Stimulated activated CD8-positive, alpha-beta memory T cell treated with anti-CD3 and anti-CD28 coated beads, Interleukin-4, amount 100 ng/mL, for 24 hours (primary cell): ENCODE data around the gene CTRB2.

ENCODE experiments used
- DNase-seq: peaks from one replicate; pipeline ENCODE4 v3.0.0-alpha.2; 2020; ENCODE audit warnings: low read depth

The CTRB2 gene

GRCh38 chr16:75206749-75207451 is at the start of gene CTRB2:
CTRB2 (minus strand) TSS chr16:75207161; CDS start chr16:75207141, 20 bp downstream.
- DNase-seq: no peak

GRCh38 chr16:75256059-75256571 is 49.2 kb upstream of the CTRB2 start:
- no peak for DNase-seq

DNA sequence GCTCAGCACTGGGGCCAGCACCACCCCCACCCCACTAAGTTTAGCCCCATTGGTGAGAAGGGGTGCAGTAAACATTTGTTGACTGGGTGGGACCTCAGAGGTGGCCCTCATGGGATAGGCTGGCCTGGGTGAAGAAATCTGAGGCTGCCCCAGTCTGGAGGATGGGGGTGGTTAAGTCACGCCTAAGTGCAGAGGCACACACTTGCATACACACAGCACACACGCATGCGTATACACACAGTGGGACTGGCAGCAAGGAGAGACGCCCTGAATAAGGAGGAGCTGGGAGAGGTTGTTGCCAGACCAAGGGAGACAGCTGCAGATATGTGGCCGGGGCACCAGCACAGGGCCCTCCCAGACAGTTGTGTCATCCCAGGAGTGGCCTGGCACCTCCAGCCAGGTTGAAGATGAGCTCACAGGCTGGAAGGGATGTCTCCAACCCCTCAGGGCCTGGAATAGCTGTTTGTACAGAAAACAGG is 47.4 kb upstream of the CTRB2 start:
- no peak for DNase-seq

GRCh38 chr16:75252946-75253911 is 46.3 kb upstream of the CTRB2 start:
- no peak for DNase-seq

DNA sequence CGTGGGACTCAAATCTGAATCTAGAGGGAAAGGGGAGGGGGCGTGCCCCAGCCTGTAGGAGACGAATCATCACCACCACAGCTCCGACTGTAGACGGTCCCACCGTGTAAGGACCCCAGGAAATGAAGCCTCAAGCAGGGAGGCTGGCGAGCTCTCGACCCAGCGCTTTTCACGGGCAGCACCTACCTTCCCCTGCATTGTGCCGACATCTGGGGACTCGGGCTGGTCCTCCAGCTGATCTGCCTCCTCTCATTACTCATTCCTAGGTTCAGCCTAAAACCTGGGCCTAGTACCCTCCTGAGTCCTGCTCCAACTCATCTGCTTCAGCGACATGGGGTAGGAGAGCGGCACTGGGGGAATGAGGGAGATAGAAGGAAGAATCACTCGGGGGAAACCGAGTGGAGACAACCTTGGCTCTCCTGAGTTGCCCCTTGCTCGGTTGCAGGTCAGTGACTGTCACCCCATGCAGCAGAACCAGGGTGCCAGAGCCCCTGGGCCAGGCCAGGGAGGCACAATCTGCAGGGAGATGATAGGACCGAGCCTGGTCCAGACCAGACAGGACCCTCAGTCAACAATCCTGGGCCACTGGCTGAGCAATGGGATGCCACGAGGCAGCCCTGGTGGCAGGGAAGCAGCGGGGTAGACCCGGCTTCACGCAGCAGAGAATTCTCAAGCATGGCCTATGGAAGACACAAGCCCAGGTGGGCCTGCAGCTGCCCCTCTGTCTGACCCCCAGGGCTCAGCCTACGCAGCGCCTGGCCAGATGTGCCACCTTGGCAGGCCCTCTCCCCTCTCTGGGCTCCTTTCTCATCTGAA is 45.3 kb upstream of the CTRB2 start:
- DNase-seq: no peak

DNA sequence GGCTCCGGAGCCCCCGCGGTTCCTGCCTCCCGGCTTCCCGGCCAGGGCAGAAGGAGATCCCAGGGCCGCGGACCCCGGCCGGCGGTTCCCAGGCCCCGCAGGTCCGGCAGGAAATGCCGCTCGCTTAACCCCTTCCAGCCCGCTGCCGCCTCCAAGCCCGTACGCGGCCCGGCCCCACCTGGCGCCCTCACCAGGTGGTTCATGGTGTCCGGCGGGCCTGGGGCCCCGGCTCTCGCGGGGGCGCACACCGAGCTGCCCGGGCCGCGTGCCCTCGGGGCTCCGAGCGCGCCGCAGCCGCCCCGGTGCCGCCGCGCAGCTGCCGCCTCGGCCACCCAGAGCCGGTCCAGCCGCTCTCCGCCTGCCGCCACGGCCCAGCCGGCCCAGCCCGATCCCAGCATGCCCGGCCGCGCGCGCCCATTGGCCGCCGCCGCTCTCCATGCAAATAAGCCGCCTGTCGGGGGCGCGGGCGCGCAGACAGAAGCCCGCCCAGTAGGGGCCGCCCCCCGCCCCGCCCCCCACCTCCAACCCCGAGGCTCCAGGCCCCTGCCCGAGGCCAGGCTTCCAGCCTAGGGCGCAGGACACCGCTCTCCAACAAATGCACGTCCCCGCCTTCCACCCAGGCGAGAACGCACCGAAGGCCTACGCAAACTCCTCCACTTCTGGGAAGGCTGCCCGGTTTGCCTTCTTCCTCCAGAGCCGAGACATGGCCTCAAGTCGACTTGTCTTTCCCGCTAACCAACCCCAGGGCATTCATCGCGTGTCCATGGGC is 44.5 kb upstream of the CTRB2 start, which contains the start of gene BCAR1:
Gene BCAR1 (minus strand): TSS at position 345 of the 769 bp plus-strand sequence. CDS start 142 bp downstream, at position 203.
- no peak for DNase-seq

DNA sequence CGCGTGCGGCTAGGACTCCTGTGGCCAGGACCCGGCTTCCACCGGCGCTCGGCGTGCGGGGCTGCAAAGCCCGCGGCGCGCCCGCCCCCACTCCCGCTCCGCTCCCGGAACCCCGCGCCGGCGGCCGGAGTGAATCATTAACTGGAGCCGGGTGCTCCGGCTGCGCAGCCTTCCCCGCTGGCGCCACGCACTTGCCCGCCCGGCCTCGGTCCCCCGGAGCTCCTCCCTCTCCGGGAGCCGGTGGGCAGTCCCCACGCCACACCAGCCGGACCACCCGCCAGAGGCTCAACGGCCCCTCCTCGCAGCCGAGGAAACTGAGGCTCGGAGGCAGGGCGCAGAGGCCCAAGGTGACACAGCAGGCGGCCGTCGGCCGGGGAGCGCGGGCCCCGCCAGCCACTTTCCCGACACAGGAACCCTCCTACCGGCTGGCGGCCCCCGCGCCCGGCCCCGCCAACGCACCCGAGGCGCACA is 43.9 kb upstream of the CTRB2 start:
- no peak for DNase-seq

- DNase-seq: no peak
Observed at GRCh38 chr16:75250089-75250808, 43.3 kb upstream of the CTRB2 start.

DNA sequence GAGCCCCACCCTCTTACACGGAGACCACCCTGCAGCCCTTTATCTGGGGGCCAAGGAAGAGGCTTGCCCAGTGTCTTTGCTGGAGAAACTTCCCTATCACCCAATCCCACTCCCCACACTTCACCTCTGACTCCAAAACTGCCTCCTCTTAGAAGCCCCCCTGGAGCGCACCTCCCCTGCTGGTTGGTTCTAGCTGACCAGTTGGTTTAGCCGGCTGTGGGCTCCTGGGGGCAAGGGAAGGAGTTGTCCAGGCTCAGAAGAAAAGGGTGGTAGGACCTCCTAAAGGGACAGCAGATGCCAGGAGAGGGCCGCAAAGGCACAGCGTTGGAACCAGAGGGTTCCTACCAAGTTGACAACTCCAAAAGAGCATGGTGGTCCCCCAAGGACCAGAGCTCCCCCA is 42.5 kb upstream of the CTRB2 start:
- DNase-seq: no peak

DNA sequence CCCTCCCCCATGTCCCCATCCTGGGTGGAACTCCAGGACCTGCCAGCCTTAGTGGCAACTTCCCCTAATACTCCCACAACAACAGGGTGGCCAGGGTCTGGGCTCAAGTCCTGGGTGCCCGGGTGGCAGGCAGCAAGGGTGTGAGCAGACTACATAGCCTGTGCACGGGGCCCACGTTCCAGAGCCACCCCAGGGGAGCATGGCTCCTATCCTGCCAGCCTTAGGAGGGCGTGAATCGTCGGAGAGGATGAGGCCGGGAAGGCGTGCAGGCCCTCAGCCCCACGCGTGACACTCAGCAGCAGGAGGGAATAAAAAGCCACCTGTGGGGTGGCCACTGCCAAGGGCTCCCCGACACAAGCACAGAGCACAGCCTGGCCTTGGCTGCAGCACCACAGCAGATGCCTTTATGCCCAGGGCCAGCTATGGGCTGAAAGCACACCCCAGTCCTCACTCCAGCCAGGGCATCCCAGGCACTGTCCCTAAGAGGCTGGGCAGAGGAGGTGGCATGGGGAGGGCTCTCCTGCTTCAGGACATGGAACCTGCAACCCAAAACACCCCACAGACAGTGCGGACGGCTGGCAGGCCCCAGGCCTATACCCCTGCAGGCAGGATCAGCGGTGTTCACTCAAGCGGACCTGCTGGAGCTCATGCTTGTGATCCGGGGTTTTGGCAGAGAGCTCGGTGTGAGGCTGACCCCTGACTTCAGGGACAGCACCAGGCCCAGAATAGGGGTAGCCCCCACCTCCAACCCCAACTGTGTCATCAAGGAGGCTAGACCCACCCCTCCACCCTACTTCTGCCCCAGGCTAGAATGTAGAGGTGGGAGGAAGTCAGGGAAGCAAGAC is 41.8 kb upstream of the CTRB2 start:
- no peak for DNase-seq

DNA sequence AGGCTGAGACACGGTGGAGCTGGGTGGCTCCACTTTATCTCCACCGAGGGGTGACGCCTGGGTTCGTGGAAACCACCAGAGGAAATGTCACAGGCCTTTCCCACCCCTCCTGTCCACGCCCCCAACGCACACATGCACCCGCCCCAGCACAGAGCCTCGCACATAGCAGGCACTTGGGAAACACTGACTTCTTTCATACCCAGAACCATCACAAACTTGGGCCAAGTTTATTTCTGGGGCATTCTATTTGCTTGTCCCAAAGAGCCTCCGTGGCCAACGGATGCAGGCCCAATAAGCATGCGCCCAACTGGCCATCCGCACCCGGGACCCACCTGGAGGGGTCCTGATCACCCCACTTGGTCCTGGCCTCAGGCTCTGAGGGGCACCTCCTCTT is 41.2 kb upstream of the CTRB2 start:
- no peak for DNase-seq

GRCh38 chr16:75247249-75247648 is 40.3 kb upstream of the CTRB2 start:
- DNase-seq: no peak

GRCh38 chr16:75246504-75247205 is 39.7 kb upstream of the CTRB2 start:
- no peak for DNase-seq

DNA sequence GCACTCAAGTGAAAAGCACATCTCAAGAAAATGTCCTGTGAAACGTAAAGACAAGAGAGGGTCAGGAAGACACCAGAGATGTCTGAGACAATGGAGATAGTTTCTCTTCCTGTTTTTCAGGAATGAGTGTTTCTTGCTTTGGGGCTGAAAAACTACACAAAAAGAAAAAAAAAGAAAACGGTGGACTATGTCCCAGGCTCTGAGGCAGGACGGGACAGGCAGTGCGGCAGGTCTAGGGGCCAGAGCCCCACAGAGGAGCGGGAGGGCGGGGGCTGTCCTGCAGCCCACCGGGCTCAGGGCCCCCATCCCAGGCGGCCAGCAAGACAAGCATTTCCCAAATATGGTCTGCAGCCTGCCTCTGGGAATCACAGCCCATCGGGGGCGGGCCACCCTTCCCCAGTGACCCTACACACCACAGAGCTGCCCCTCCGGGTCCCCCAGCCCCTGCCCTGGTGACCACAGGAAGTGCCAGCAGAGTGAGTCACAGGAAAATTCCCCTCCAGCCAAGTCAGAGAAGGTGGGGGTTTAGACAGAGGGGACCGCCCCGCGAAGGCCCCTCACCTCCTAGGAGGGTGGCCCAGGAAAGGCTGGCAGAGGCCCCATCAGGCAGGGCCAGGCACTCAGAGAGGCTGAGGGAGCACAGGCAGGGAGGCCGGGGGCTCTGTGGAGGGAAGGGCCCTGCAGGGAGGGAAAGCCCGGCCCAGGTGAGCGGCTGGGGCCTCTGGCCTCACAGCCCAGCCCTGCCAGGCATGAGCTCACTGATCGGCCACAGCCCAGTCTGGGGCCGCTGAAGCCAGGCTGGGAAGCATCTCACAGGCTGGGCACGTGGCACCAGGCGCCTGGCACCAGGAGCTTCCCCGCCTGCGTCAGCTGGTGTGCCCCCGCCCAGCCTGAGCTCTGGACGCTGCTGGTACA is 38.1 kb upstream of the CTRB2 start:
- no peak for DNase-seq

GRCh38 chr16:75244225-75244809 is 37.4 kb upstream of the CTRB2 start:
- DNase-seq: no peak

GRCh38 chr16:75243667-75244224 is 36.8 kb upstream of the CTRB2 start:
- no peak for DNase-seq
